Esophagus muscularis mucosa (tissue), 3 donors: Measurements from ENCODE around the gene MACROD2.

ENCODE experiments used
- CTCF ChIP-seq, 3 experiments: fragments of 200-600 bp in 2 of 3; fragments of 450-650 bp in 1 of 3; sonication (generic) in 2 of 3; IDR thresholded peaks; one replicate each; pipeline ENCODE4 v1.5.1; 2017 to 2019; ENCODE audit warnings: antibody characterized with exemption in 3 of 3, mild to moderate bottlenecking in 2 of 3, moderate library complexity in 1 of 3
- POLR2A ChIP-seq: fragments of 450-650 bp; IDR thresholded peaks from one replicate; pipeline ENCODE4 v1.6.1; 2017; ENCODE audit warnings: antibody characterized with exemption, moderate library complexity, mild to moderate bottlenecking, low read depth
- POLR2AphosphoS5 ChIP-seq, 2 donors: sonication (generic); formaldehyde crosslinking; IDR thresholded peaks; one replicate each; pipeline ENCODE4 v1.6.1; 2017; ENCODE audit warnings: antibody characterized with exemption in 2 of 2

DNA sequence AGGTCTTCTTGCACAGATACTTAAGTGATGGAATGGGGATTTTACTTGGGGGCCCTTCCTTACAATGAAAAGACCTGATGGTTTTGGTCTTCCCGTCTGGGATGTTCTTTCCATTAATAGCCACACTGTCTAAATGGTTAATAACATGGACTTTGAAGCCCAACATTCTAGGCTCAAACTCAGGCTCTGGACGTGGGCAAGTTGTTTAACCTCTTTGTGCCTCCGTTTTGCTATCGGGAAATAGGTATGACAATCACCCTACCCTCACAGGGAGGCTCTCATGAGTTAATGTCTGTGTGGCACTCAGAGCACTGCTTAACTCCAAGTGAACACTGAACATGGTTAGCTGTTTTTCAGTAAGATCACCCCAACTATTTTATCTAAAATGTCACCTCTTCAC, 702.8 kb downstream of the MACROD2 start:
- no peak for TF ChIP-seq CTCF (IDR thresholded peaks at IDR 0.05)
- TF ChIP-seq POLR2AphosphoS5 (IDR thresholded peaks at IDR 0.05), result no peak
- no peak for TF ChIP-seq POLR2A
